Stimulated activated CD4-positive, alpha-beta T cell treated with anti-CD3 and anti-CD28 coated beads, Interleukin-12 subunit alpha, Interleukin-12 subunit beta, amount 100 ng/mL, for 48 hours (primary cell): ENCODE measurements around the gene GLT8D2.

ENCODE experiments used
- DNase-seq, 3 donors: peaks; one replicate each; pipeline ENCODE4 v3.0.0-alpha.2; 2020; ENCODE audit warnings: low read depth in 2 of 3, low spot score in 1 of 3

Gene GLT8D2

DNA sequence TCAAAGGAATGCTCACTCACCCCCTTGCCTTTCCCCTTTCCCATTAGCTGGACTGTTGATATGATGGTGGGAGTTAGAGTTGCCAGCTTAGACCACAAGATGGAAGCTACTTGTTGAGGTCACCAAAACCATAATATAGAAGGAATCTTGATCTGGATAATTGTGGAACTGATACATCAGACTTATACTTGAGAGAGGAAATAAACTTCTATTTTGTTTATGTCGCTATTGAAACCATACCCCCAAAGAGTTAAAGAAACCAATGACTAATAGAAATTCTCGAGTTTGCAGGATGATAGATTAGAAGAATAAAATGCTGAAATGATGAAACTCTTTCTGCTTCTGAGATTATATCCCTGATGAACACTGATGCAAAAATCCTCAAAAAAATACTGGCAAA is 46.4 kb downstream of the GLT8D2 start:
- no peak for DNase-seq

- DNase-seq = no peak
These were observed 47.3 kb downstream of the GLT8D2 start for GRCh38 chr12:104002686-104003085.

- DNase-seq = no peak
These were observed 49.1 kb downstream of the GLT8D2 start for GRCh38 chr12:104000807-104001434.

DNA sequence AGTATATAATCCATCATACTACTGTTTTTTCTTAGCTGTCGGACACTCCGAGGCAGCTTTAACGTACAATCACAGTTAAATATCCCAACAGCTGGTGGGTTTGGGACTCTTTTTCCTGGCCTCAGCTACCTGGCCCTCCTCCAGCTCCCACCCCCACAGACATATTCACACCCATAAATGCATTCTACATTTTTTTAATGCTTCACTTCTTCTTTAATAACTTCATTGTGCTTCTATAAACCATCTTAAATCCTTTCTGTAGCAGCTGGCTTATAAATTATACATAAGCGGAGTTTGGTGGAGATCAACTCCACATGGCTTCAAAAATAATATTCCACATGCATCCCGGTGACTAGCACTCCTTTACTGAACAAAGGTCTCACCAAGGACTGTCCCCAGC is 51.0 kb downstream of the GLT8D2 start:
- no peak for DNase-seq

- no peak for DNase-seq
These were observed 52.6 kb downstream of the GLT8D2 start for GRCh38 chr12:103997286-103997900.

DNA sequence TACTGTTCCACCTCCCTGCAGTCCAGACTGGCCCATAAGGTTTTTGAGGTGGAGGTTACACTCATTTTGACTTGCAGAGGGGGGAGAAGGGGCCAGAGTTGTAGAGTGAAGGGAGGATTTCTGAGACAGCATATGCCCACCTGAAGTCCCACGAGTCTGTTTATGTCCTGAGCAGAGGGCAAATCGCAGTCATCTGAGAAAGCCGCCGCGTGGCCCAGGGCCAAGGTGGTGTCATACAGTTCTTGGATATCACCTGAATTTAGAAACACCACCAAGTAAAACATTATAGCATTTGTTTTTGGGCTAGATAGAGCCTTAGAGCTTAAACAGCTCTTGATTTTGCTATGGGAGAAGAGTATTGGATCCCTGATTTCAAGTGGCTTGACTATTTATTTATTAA is 53.4 kb downstream of the GLT8D2 start:
- DNase-seq = no peak

DNA sequence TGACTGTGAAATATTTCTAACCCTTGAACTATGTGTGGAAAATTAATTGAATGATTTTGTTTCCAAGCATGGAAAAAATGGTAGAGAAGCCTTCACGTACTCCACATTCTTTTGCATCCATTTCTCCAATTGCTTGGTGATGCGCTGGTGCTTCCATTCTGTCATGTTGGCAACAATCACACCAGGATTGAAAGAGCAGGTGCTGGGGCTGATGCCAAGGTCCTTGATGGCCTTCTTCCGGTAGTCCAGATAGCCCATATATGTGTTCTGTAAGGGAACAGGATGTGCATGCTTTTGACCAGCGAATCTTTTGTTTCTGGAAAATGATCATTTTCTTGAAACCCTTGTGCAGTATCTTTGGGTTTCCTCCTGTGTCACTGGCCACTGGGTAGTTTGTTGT is 55.8 kb downstream of the GLT8D2 start:
- no peak for DNase-seq

DNA sequence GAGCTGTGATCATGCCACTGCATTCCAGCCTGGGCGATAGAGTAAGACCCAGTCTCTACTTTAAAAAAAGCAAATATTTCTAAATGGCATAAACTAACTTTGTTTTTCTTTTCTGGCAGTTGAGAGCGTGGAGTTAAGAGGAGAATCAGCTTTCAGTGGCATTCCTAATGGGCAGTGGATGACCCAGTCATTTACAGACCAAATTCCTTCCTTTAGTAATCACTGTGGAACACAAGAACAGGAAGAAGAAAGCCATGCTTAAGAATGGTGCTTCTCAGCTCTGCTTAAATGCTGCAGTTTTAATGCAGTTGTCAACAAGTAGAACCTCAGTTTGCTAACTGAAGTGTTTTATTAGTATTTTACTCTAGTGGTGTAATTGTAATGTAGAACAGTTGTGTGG is 63.2 kb downstream of the GLT8D2 start:
- DNase-seq = no peak

DNA sequence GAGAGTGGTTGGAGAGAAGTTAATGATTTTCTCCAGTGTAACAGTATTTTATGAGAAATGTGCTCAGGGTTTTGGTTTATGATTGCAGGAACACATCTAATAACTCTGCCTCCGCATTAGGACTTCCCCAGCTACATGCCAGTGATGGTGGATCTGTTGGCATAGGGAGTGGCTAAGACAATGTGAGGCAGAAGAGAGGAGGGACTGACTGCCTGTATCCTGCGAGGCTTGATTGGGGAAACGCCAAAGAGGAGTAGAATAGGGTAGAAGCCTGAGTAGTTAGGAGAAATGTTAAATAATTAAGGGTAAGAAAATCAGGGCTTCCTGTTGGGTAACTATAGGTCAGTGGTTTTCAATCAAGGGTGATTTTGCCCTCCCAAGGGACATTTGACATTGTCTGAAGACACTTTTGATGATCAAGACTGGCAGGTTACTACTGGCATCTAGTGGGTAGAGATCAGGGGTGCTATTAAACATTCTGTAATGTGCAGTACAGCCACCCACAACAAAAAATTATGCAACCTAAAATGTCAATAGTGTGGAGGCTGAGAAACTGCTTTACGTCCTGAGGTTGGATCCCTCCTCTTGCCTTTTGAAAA is 71.5 kb downstream of the GLT8D2 start:
- DNase-seq = no peak

DNA sequence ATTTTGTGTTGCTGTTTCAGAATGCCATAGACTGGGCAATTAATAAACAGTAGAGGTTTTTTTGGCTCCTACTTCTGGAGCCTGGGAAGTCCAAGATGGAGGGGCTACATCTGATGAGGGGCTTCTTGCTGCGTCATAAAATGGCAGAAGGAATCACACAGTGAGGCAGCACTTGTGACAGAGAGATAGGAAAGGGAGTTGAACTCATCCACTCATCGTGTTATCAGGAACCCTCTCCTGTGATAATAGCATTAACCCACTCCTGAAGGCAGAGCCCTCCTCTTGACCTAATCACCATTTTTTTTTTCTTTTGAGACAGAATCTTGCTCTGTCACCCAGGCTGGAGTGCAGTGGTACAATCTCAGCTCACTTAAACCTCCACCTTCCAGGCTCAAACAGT is 74.6 kb downstream of the GLT8D2 start:
- no peak for DNase-seq

DNA sequence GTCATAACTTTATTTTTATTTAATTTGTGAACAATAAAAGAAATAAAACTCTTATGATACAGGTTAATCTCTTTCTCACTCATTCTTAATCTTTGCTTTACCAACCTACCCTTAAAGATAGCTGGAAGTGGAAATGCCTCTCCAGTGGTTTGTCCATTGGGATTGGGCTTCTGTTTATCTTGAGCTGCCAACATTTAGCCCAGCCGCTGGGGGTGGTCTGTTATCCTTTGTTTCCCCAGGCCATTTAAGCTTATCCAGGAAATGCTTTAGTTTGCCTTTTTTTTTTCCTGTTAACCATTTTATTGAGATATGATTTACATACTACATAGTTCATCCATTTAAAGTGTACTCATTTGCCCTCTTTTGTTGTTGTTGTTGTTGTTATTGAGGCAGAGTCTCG is 76.1 kb downstream of the GLT8D2 start:
- DNase-seq = no peak

DNA sequence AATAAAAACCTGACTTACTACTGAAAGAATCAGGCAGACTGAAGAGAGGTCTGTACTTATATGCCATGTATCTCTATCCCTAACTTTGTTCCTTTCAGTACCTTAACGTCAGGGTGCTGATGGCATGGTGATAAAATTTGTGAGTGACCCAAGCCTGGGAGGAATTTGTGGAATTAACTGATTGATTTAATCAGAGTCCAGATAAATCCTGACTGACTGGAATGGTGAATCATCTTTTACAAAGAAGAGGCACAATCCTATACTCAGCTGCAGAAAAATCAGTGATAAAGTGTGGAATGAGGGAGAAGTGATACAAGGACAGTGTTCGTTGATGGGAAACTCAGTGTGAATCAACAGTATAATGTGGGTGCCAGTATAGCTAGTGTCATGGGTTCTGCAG is 80.6 kb downstream of the GLT8D2 start:
- DNase-seq = no peak

- no peak for DNase-seq
These were observed 83.3 kb downstream of the GLT8D2 start for GRCh38 chr12:103966736-103967135.

- DNase-seq = peak; percentile 90 to 96 (median 96)
These were observed 84.1 kb downstream of the GLT8D2 start, which contains the start of gene TDG for GRCh38 chr12:103965590-103966504. Gene TDG (plus strand): TSS chr12:103965872. CDS start chr12:103966038, 166 bp downstream.

GRCh38 chr12:103965255-103965589 is 84.8 kb downstream of the GLT8D2 start:
- DNase-seq = no peak

GRCh38 chr12:103964805-103965204 is 85.2 kb downstream of the GLT8D2 start:
- DNase-seq = no peak

DNA sequence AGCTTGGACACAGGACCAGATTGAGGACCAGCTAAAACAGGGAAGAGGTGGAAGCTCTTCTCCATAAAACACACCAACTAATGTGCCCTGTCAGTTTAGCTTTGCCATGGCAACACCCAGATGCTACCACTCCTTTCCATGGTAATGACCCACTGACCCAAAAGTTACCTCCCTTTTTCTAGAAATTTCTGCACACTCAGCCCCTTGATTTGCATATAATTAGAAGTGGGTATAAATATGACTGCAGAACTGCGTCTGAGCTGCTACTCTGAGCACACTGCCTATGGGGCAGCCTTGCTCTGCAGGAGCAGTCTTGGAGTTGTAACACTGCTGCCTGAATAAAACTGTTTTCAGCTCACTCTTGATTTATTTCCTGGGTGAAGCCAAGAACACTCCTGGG is 87.5 kb downstream of the GLT8D2 start:
- DNase-seq = no peak

- DNase-seq = no peak
These were observed 89.3 kb downstream of the GLT8D2 start for GRCh38 chr12:103960616-103961227.

GRCh38 chr12:103958621-103959020 is 91.4 kb downstream of the GLT8D2 start:
- no peak for DNase-seq

DNA sequence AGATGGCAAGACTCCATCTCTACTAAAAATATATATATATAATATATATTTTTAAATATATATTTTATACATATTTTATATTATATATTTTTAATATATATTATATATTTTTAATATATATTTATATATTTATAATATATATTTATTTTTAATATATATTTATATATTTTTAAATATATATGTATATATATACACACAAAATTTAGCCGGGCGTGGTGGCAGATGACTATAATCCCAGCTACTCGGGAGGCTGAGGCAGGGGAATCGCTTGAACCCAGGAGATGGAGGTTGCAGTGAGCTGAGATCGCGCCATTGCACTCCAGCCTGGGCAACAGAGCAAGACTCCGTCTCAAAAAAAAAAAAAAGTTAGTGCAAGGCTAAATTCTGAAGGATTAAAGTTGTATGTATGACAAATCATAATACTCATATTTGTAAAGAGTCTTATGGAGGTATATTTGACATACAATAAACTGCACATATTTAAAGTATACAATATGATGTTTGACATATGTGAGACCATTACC is 92.1 kb downstream of the GLT8D2 start:
- DNase-seq = no peak

- DNase-seq = no peak
These were observed 93.4 kb downstream of the GLT8D2 start for GRCh38 chr12:103956509-103957027.
